ENCODE results near the gene MRAS.

Gene MRAS

GRCh38 chr3:138344754-138345153 lies 3.6 kb upstream of the MRAS start:
- no peak for FAIRE-seq

- FAIRE-seq: no peak
Observed at GRCh38 chr3:138348754-138349739, 668 bp downstream of the MRAS start.

DNA sequence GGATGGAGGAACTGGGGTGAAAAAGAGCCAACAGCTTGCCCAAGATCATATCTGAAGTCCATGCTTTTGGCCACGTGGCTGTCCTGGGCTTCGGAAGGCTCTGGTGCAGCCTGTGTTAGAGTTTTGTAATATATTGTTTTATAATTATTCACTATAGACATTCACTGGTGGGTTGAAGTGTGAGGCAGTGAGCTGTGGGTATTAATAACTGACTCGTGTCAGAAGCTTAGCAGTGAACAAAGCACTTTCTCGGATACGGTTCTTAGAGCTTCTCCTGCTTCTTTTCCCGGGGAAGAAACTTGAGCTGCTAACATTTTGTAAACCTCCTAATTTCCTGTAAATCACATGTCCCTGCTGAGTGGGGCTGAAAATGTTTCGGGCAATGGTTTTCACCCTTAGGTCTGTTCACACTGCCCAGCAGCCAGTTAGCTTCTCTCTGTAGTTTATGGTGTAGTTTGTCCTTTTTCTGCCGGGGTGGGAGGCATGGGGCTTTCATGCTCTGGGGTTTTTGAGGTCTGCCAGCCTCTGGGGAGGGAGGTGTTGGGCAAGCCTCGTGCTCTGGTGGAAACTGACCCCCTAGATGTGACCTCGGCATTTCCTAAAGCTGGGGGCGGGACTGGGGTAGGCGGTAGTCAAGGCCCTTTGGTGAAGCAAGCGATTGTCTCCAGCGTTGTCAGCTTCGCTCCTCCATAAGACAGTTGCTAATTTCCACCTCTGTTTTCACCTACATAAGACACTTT lies 1.7 kb downstream of the MRAS start:
- FAIRE-seq: no peak

- FAIRE-seq: no peak
Observed at GRCh38 chr3:138351151-138351550, 2.8 kb downstream of the MRAS start.

DNA sequence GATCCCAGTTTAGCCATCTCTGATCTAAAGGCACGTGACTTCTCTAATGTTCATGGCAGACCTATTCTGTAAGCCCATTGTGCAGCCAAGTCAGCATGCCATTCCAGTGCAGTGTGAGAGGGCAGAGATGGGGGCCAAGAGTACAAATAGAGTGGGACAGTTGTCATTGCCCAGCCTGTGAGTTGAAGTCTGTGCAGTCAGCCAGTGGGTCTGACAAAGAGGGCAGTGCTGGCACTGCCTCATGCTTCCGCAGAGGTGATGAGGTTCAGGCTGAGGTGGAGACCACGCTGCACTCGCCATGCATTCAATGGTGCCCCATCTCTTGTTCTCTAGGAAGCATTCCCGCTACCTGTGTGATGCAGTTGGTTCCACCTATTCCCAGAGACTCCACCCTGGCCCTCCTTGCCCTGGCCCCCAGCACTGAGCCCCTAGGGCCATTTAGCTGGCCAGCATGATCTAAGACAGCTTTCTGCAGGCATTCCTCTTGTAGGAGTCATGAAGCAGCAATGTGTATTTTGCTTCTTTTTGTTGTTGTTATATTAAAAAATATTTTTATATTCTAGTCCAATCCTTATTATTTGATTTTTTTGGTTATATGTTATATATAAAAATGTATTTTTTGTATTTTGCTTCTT lies 3.7 kb downstream of the MRAS start:
- no peak for FAIRE-seq

DNA sequence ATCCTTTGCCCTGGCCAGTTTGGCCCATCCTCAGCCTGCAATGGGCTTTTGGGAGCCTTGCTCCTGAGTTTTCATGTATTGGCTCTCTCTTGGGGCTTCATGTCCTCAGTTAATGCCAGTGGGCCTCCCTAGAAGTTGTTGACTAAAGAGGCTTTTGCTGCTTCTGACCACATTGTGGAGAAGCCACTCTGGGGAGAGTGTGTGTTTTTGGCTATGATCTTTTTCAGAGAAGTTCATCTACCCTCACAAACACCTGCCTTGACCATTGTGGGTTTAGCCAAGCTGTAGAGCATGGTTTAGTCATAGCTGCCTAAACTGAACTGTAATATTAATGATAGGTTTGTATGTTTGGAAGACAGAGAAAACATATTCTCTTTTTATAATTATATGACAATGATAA lies 6.0 kb downstream of the MRAS start:
- FAIRE-seq: no peak

GRCh38 chr3:138355071-138355470 lies 6.7 kb downstream of the MRAS start:
- FAIRE-seq: no peak

DNA sequence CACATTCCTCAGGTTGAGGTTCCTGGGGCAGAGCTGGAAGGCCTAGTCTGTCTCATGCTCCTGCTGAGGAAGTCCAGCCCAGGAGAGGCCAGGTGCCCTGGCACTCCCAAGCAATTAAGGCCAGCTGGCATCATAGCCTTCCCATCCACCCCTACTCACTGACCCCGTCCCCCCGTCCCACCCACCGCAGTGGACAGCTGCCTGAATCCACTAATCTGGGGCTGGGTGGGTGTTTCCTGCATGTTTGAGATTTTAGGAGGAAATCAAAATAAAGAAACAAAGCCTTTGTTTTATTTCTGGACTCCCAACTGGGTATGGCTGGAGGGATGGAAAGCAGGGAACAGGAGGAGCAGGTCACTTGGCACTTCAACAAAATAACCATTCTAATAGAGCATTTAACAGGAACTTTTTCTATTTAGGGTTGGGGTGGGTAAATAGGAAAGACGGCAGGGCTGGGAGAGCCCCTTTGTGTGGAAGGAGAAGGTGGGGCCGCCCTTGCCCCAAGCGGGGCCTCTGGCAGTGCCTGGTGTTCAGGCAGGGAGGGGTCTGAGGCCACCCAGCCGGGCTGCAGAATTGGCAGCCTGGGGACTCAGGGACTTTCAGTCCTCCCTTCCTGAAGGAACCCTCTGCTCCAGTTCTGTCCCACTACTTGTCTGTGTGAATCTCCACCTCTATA lies 8.5 kb downstream of the MRAS start:
- no peak for FAIRE-seq

DNA sequence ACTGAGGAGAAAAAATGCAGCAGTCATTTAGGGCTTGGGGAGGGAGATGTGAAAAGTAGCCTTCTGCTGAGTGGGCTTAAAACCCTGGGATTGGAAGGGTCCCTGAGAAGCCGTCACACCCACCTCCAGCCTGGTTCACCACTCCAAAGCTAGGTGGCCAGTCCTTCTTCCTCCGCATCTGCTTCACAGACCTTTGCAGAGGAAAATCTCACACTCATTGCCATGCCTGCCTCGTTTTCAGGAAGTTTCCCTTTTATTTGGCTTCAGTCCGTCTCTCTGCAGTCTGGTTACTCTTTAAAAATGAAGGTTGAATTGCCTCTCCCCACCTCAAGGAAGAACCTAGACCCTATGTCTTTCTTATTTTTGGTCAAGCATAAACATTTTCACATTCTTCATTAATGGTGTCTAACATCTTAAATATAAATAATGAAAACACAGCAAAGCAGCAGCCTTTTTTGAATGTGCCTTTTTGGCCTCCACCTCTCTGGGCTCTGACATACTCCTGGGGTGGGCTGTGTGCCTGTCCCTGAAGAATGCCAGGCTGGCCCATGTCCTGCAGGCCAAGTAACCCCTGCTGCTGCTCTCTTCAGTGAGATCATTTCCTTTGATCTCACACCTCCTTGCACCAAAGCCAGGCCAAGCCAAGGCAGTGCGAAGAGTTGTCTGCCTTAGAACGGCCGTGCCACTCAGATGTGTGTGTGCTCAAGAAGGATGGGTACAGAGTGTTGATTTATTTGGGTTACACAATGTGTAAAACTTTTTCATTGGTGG lies 11.0 kb downstream of the MRAS start:
- no peak for FAIRE-seq

DNA sequence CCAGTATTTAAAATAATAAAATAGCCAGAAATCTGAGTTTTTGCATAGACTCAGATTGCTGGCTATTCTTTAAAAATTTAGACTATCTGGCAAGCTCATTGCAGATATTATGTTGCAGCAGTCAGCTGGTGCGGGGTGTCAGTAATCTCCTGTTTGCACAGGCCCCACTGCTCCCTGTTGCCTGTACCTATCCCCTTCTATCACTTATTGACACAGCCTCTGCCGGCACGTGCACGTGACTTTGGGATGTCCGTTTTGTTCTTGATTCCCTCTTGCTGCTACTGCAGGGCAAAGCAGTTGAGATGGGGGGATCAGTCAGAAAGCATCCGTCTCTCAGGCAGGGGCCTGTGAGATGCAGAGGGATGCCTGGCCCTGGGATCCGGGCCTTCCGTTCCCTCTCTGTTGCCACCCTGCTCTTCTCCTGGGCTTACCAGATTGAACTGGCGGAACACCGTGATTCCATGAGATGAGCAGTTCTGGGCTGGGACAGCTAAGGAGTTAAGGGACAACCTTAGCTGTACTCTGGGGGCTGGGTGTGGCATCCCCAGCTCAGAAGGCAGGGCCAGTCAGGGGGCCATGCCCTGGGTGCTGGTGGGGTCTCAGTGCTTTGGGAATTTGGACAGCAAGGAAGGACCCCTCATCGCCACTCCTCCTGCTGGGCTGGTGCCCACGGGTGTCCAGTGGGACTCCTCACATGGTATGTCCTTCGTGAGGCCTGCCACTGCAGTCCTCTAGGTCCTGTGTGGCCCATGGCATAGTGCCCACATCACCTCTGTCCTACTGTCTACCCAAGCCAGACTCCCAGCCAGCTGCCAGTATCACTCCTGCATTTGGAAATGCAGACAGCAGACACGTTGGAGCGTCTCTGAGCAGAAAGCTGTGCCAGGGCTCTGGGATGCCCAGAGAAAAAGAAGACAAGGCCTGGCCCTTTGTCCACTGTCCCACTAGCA lies 11.8 kb downstream of the MRAS start:
- no peak for FAIRE-seq

- FAIRE-seq: no peak
Observed at GRCh38 chr3:138360869-138361525, 12.6 kb downstream of the MRAS start.

DNA sequence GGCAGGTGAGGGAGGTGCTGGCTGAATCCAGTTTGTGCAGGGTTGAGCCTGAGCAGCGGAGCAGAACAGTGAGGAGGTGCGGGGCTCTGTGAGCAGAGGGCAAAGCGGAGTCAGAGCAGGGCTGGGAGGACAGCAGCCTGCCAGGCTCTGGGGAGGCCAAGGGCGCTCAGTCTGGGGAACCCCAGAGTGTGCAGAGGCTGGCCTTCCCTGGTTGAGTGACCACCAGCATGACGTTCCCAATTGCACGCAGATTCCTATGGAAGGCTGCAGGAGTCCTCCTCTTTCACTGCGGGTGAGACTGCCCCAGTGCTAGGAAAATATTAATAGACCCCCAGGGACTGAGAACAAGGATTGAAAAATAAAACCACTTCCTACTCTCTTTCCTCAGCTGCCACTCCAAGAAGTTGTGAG lies 13.2 kb downstream of the MRAS start:
- FAIRE-seq: no peak

GRCh38 chr3:138362538-138362937 lies 14.2 kb downstream of the MRAS start:
- FAIRE-seq: no peak

DNA sequence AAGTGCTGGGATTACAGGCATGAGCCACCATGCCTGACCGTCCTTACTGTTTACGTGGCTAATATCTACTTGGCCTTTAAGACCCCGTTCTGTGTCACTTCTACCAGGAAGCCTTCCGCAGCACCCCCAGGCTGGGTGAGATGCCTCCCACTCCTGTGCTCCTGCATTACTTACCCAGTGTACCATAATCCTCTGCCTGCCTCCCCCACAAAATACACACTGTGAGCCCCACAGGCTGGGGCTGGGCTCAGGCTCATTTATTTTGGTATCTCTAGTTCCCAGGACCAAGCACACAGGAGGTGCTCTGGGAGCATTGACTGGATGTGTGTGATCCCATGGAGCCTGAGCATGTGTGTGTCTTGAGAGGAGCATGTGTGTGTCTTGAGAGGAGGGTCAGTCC lies 14.9 kb downstream of the MRAS start:
- no peak for FAIRE-seq

GRCh38 chr3:138364356-138365252 lies 16.2 kb downstream of the MRAS start:
- no peak for FAIRE-seq

GRCh38 chr3:138365253-138365555 lies 16.8 kb downstream of the MRAS start:
- FAIRE-seq: no peak

DNA sequence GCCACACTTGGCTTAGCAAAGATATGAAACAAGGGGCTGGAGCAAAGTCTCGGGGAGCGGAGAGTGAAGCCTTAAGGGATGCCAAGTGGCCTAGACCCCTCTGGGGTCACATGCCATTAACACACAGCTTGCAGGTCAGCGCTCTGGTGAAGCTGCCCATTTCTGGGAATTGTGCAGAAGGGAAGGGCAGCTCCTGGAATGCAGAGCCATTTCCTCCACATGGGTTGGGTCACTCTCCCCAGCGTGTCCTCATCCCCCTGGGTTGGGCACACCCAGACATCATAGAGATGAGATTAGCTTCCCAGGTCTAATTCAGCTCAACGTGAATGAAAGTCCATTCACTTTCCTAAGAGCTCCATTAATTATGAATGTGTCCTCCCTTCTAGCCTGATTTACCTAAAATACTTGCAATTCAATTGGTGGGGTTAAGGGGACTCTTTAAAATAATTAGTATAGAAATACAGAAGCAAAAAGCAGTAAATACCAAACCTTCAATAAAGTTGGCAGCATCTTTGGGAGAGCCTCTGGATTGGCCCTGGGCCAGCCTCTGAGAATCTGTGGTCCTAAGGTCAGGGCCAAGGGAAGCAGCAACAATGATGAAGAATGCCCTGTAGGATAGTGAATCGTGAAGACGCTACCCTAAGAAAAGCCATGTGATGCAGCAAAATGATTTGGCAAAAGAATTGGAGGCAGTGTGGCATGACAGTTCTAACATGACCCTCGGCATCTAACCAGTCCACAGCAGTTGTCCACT lies 17.8 kb downstream of the MRAS start:
- FAIRE-seq: no peak

DNA sequence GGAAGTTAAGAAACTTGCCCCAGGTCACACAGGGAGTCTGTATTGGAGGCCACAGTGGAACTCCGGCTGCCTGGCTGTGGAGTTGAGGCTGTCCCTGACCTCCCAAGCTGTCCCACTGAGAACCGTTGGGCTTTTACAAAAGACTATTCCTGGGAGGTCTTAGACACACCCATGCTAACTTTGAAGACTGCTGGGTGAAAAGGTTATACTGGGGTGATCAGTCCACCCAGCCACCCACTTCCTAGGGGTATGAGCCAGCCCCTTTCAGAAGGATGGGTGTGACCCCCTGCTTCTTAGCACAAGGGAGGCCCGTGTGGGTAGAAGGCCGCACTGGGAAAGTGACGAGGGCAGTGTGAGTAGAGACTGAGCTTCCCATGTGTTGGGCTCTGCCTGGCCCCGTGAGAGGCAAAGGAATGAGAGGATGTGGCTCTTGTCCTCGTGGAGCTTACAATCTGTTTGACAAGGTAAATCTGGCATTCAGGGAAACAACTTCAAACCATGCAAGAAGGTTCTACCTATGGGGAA lies 19.0 kb downstream of the MRAS start:
- no peak for FAIRE-seq

Data from endometrium (tissue), 2 donors.